CD4-positive, alpha-beta T cell treated with Interleukin-17A for 1 hour (primary cell): ENCODE data around the gene NUBP2.

Source experiments
- DNase-seq: peaks from one replicate; pipeline ENCODE4 v3.0.0-alpha.2; 2020

NUBP2 gene

GRCh38 chr16:1772908-1773702 lies 9.7 kb upstream of the NUBP2 start, which contains the start of gene MRPS34:
TSS of gene MRPS34 (minus strand) at chr16:1773134. CDS start at chr16:1773119, 15 bp downstream.
- peak; percentile 85 for DNase-seq

GRCh38 chr16:1773703-1774447 lies 8.9 kb upstream of the NUBP2 start:
- DNase-seq = no peak

GRCh38 chr16:1774448-1774780 lies 8.3 kb upstream of the NUBP2 start:
- no peak for DNase-seq

GRCh38 chr16:1775006-1775845 lies 7.5 kb upstream of the NUBP2 start:
- DNase-seq = no peak

- DNase-seq = no peak
Measured at GRCh38 chr16:1775846-1776671, 6.7 kb upstream of the NUBP2 start.

- no peak for DNase-seq
Measured at GRCh38 chr16:1776672-1776955, 6.1 kb upstream of the NUBP2 start.

- no peak for DNase-seq
Measured at GRCh38 chr16:1776991-1777374, 5.8 kb upstream of the NUBP2 start.

GRCh38 chr16:1777375-1778199 lies 5.2 kb upstream of the NUBP2 start:
- DNase-seq = no peak

GRCh38 chr16:1778200-1779179 lies 4.3 kb upstream of the NUBP2 start:
- no peak for DNase-seq

- DNase-seq = no peak
Measured at GRCh38 chr16:1779234-1779701, 3.5 kb upstream of the NUBP2 start.

GRCh38 chr16:1779741-1780676 lies 2.8 kb upstream of the NUBP2 start:
- no peak for DNase-seq

GRCh38 chr16:1780677-1781072 lies 2.1 kb upstream of the NUBP2 start:
- no peak for DNase-seq

- no peak for DNase-seq
Measured at GRCh38 chr16:1781254-1781653, 1.5 kb upstream of the NUBP2 start.

- peak; percentile 31 for DNase-seq
Measured at GRCh38 chr16:1781758-1782407, 877 bp upstream of the NUBP2 start.

- DNase-seq = no peak
Measured at GRCh38 chr16:1784977-1785845, 2.5 kb downstream of the NUBP2 start.

GRCh38 chr16:1785846-1786170 lies 3.0 kb downstream of the NUBP2 start:
- DNase-seq = no peak

- no peak for DNase-seq
Measured at GRCh38 chr16:1786242-1787055, 3.7 kb downstream of the NUBP2 start.
